HepG2 (cell line): ENCODE results near the gene MICAL3. TPM values are rescaled to one million over a fixed set of nuclear protein-coding genes. Genes with fewer than 3 reads are reported as not detected.
A peak's percentile ranks its signal among the peaks of the same experiment; 100 is the strongest.

ENCODE experiments used
- ATAC-seq: fragments of 200-7000 bp; cut with Tn5 transposase; 3 replicates; pipeline ENCODE4 v1.9.1; 2020; ENCODE audit warnings: mild to moderate bottlenecking, moderate library complexity
- BruUV-seq: library from RNA; stranded (reverse); fragments of 400-500 nt; replicated peaks from 2 replicates; lab custom pipeline; 2021; lab: Mats Ljungman, UMichigan
- CTCF ChIA-PET: fragments of 300-600 bp; formaldehyde crosslinking; extraction: SDS; loops from one replicate; lab custom pipeline; 2021; ENCODE audit warnings: low total read pairs, inconsistent platforms, low intra/inter-chr PET ratio; lab: Yijun Ruan, JAX
- POLR2A ChIA-PET: fragments of 350-600 bp; sonication (Branson Sonifier 250); formaldehyde crosslinking; loops from one replicate; lab custom pipeline; 2020; ENCODE audit warnings: antibody characterized with exemption, inconsistent platforms; lab: Yijun Ruan, JAX
- DNase-seq: peaks from one replicate; pipeline ENCODE4 v3.0.0-alpha.2; 2015; ENCODE audit warnings: low spot score
- FAIRE-seq: peaks from 3 replicates; lab custom pipeline; 2011; peaks lifted over from hg19 to GRCh38; lab: Jason Lieb, UNC
- H2AFZ ChIP-seq: one replicate; pipeline ENCODE4 v1.6.1; 2011; ENCODE audit warnings: low read length, inconsistent platforms
- H3K27ac ChIP-seq: fragments of 300-600 bp; 3 replicates; pipeline ENCODE4 v1.8.0; 2011; ENCODE audit warnings: mixed run types, mild to moderate bottlenecking, mixed read lengths, low read length, inconsistent platforms; ENCODE audit not compliant: insufficient read depth; ENCODE audit errors: extremely low read length
- H3K27me3 ChIP-seq, 2 experiments: fragments of 200-600 bp in 1 of 2; 2 replicates in 1 of 2; 3 replicates in 1 of 2; pipeline versions ENCODE4 v1.6.0 to v1.8.0; 2011; ENCODE audit warnings: low read length in 2 of 2, mild to moderate bottlenecking in 2 of 2, moderate library complexity in 2 of 2, inconsistent platforms in 1 of 2; ENCODE audit not compliant: insufficient read depth in 2 of 2, control insufficient read depth in 1 of 2
- H3K36me3 ChIP-seq, 2 experiments: fragments of 200-600 bp in 1 of 2; replicated peaks in 1 of 2; 2 replicates in 1 of 2; 3 replicates in 1 of 2; pipeline versions ENCODE4 v1.5.1 to v1.8.0; 2011; ENCODE audit warnings: low read length in 2 of 2, inconsistent platforms in 1 of 2; ENCODE audit not compliant: insufficient read depth in 2 of 2, control insufficient read depth in 1 of 2
- H3K4me1 ChIP-seq: 2 replicates; pipeline ENCODE4 v1.5.1; 2012; ENCODE audit warnings: low read length, inconsistent platforms; ENCODE audit not compliant: insufficient read depth
- H3K4me2 ChIP-seq: 2 replicates; pipeline ENCODE4 v1.6.0; 2011; ENCODE audit warnings: low read depth, low read length, inconsistent platforms
- H3K4me3 ChIP-seq, 3 experiments: fragments of 200-600 bp in 1 of 3; sonication (generic), shearing (Covaris generic) in 1 of 3; replicated peaks in 1 of 3; 2 replicates each; pipeline ENCODE4 v1.5.1; 2011 to 2016; ENCODE audit warnings: low read length in 3 of 3, inconsistent platforms in 2 of 3, low read depth in 2 of 3, mild to moderate bottlenecking in 2 of 3, control low read depth in 1 of 3, mixed read lengths in 1 of 3; ENCODE audit not compliant: insufficient read depth in 1 of 3
- H3K79me2 ChIP-seq: one replicate; pipeline ENCODE4 v1.6.1; 2011; ENCODE audit warnings: low read length, inconsistent platforms; ENCODE audit not compliant: insufficient read depth
- H3K9ac ChIP-seq: 2 replicates; pipeline ENCODE4 v1.6.0; 2011; ENCODE audit warnings: mild to moderate bottlenecking, low read depth, low read length, inconsistent platforms; ENCODE audit not compliant: insufficient read depth
- H3K9me3 ChIP-seq: 2 replicates; pipeline ENCODE4 v1.5.1; 2012; ENCODE audit warnings: mild to moderate bottlenecking, low read length
- H4K20me1 ChIP-seq: 2 replicates; pipeline ENCODE4 v1.6.0; 2011; ENCODE audit warnings: inconsistent platforms, mild to moderate bottlenecking, low read length, moderate library complexity; ENCODE audit not compliant: insufficient read depth
- BCL6 ChIP-seq: IDR thresholded peaks from 2 replicates; pipeline ENCODE4 v1.6.1; 2016; ENCODE audit warnings: missing genetic modification reagents, missing compliant biosample characterization
- BHLHE40 ChIP-seq: IDR thresholded peaks from 2 replicates; pipeline ENCODE4 v1.6.1; 2011; ENCODE audit warnings: low read length, improper control_type of control experiment
- CEBPB ChIP-seq: IDR thresholded peaks from 2 replicates; pipeline ENCODE4 v1.6.1; 2011; ENCODE audit warnings: low read depth, low read length, improper control_type of control experiment, borderline replicate concordance
- FOXA3 ChIP-seq: IDR thresholded peaks from 2 replicates; pipeline ENCODE4 v1.6.1; 2016; ENCODE audit warnings: missing genetic modification reagents, missing compliant biosample characterization
- GLMP ChIP-seq: sonication (generic); formaldehyde crosslinking; IDR thresholded peaks from 2 replicates; pipeline ENCODE4 v1.9.0; 2021; ENCODE audit warnings: missing genetic modification reagents, mild to moderate bottlenecking, borderline replicate concordance
- MAX ChIP-seq: IDR thresholded peaks from 2 replicates; pipeline ENCODE4 v1.6.1; 2012; ENCODE audit warnings: inconsistent platforms
- NR2F2 ChIP-seq: IDR thresholded peaks from 2 replicates; pipeline ENCODE4 v1.6.1; 2012; ENCODE audit warnings: low read depth, inconsistent platforms, borderline replicate concordance
- NR2F6 ChIP-seq, 2 experiments: IDR thresholded peaks; 2 replicates each; pipeline ENCODE4 v1.6.1; 2016; ENCODE audit warnings: antibody characterized with exemption in 1 of 2, mild to moderate bottlenecking in 1 of 2
- REXO4 ChIP-seq: sonication (generic); formaldehyde crosslinking; IDR thresholded peaks from 2 replicates; pipeline ENCODE4 v1.8.0; 2022; ENCODE audit warnings: missing genetic modification reagents, mild to moderate bottlenecking, borderline replicate concordance
- RXRB ChIP-seq: IDR thresholded peaks from 2 replicates; pipeline ENCODE4 v1.6.1; 2016; ENCODE audit warnings: borderline replicate concordance, missing genetic modification reagents, missing compliant biosample characterization
- SAP130 ChIP-seq: IDR thresholded peaks from 2 replicates; pipeline ENCODE4 v1.6.1; 2016; ENCODE audit warnings: low read depth
- SOX13 ChIP-seq, 3 experiments: fragments of 450-650 bp in 1 of 3; sonication (generic) in 1 of 3; formaldehyde crosslinking in 1 of 3; IDR thresholded peaks in 2 of 3; conservative IDR thresholded peaks in 1 of 3; 2 replicates each; pipeline versions ENCODE4 v1.5.0 to v1.6.1; 2016 to 2020; ENCODE audit warnings: antibody characterized with exemption in 1 of 3, mild to moderate bottlenecking in 1 of 3, missing compliant biosample characterization in 1 of 3, missing genetic modification reagents in 1 of 3, moderate library complexity in 1 of 3
- U2AF1 ChIP-seq: fragments of 200-400 bp; formaldehyde crosslinking; optimal IDR thresholded peaks from 2 replicates; pipeline ENCODE3; 2017; ENCODE audit warnings: mild to moderate bottlenecking, low read depth, low read length
- ZNF629 ChIP-seq: sonication (generic); formaldehyde crosslinking; conservative IDR thresholded peaks from 2 replicates; pipeline ENCODE4 v1.5.0; 2020; ENCODE audit warnings: missing genetic modification reagents
- ZNF646 ChIP-seq: sonication (generic); formaldehyde crosslinking; IDR thresholded peaks from 2 replicates; pipeline ENCODE4 v1.9.0; 2021; ENCODE audit warnings: mild to moderate bottlenecking, missing genetic modification reagents
- WGBS: methylation state at CpG from one replicate; pipeline ENCODE4 v1.1.6; 2017; ENCODE audit warnings: low lambda C conversion rate; 5-methylcytosine and 5-hydroxymethylcytosine counted together
- in situ Hi-C: cut with HindIII; loops from 2 replicates; pipeline ENCODE4 v1.10.0; 2017; ENCODE audit warnings: low pct_unique_long_range_greater_than_20kb; ENCODE audit not compliant: extremely low pct_ligation_motif_present
- intact Hi-C: fragments of 100-400 bp; cut with micrococcal nuclease; formaldehyde crosslinking; loops from one replicate; pipeline ENCODE4 v1.10.0; 2022; ENCODE audit not compliant: unreplicated experiment
- polyA plus RNA-seq, 8 experiments: library from polyadenylated mRNA; depleted of rRNA in 3 of 8; stranded (reverse) in 7 of 8; unstranded in 1 of 8; fragments of >200 nt; fragmentation: Illumina TruSeq in 4 of 8; extraction: Trizol in 4 of 8; gene quantifications; 2 replicates each; pipeline versions ENCODE4 v1.2.1 to v1.2.3, GENCODE V29; 2011 to 2016; ENCODE audit warnings: low read depth in 4 of 8, missing spikeins in 1 of 8, mixed read lengths in 1 of 8; ENCODE audit not compliant: insufficient read depth in 1 of 8
- total RNA-seq, 5 experiments: library from RNA; depleted of rRNA; stranded (reverse); fragments of >200 nt; fragmentation: Illumina TruSeq; extraction: Trizol; gene quantifications; 2 replicates each; pipeline ENCODE4 v1.2.3, GENCODE V29; 2016; ENCODE audit warnings: low read depth in 1 of 5

MICAL3 gene
- total and polyA plus RNA-seq, 2 of the 13 experiments (the other 11 are each of a cell fraction or from before 2014, with no cell fraction given) = 5.3 to 12.5 TPM

DNA sequence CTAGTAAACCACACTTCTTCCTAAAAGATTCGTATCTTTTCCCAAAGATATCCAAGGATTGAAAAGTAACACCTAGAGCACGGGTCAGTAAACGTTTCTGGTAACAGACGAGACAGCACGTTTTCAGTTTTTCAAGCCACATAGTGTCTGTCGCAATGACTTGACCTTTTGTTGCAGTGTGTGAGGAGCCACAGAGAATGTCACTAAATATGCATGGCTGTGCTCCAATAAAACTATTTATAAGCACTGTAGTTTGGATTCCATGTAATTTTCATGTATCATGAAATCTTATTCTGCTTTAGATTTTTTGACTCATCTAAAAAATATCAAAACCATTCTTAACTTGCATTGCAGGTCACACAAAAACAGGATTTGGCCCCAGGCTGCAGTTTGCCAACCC is 18.3 kb upstream of the MICAL3 start:
- Histone ChIP-seq H3K36me3 (no peaks in the 10 kb centered on the region), H3K4me1 (peaks cover 55% of the 10 kb centered on the region), H3K4me2 (peak overlapping the region; percentile 68), H3K79me2 (no peaks in the 10 kb centered on the region), H3K27ac (no peak overlapping the region), H3K27me3 (no peaks in the 10 kb centered on the region), H2AFZ (no peak overlapping the region), H3K4me3 (no peak overlapping the region; a peak in 1 of 6 replicates), H3K9me3 (no peaks in the 10 kb centered on the region), H4K20me1 (no peaks in the 10 kb centered on the region), H3K9ac (no peak overlapping the region)
- in situ Hi-C loops = no loop called here
- ATAC-seq (no peak), DNase-seq (no peak), FAIRE-seq (peak; percentile 44)
- CTCF ChIA-PET = no interaction called here
- 3% methylated on average over 6 of the region's 6 CpGs for WGBS
- no TSS peak for BruUV-seq
- intact Hi-C loops = no loop called here
- POLR2A ChIA-PET = interaction anchor here (3.9 kb wide), 1 partner anchor 13 kb away, joined by 42 read pairs; no protein-coding TSS in a partner anchor
- TF ChIP-seq ZNF629 (CRISPR knock-in tag) = no peak
- TF ChIP-seq CEBPB = peak; percentile 86; the same call in 1 of the 2 replicates
- TF ChIP-seq SOX13 (IDR thresholded peaks at IDR 0.05) = no peak
- peak in 1 of 2 experiments; percentile 27; a peak in 1 of 4 replicates for TF ChIP-seq SOX13 (CRISPR knock-in tag; conservative IDR thresholded peaks at IDR 0.05 in 1 of 2, IDR thresholded peaks at IDR 0.05 in 1 of 2)
- TF ChIP-seq NR2F6 (IDR thresholded peaks at IDR 0.05) = peak; percentile 52
- peak; percentile 84 for TF ChIP-seq NR2F6 (CRISPR knock-in tag; IDR thresholded peaks at IDR 0.05)
- TF ChIP-seq ZNF646 (CRISPR knock-in tag) = 0 out of 2 replicates have a peak, but pooled peaks have one; percentile 42
- no peak for TF ChIP-seq GLMP (CRISPR knock-in tag)
- TF ChIP-seq U2AF1 = no peak
- no peak for TF ChIP-seq FOXA3 (CRISPR knock-in tag)
- no peak for TF ChIP-seq REXO4 (CRISPR knock-in tag)
- TF ChIP-seq RXRB (CRISPR knock-in tag) = peak; percentile 18; the same call in 1 of the 2 replicates
- peak; percentile 24; the same call in 1 of the 2 replicates for TF ChIP-seq SAP130 (CRISPR knock-in tag)
- TF ChIP-seq MAX = 0 out of 2 replicates have a peak, but pooled peaks have one; percentile 40
- TF ChIP-seq BCL6 (CRISPR knock-in tag) = peak; percentile 31; the same call in 1 of the 2 replicates
- no peak for TF ChIP-seq NR2F2
- TF ChIP-seq BHLHE40 = peak; percentile 67
